CD1c-positive myeloid dendritic cell (primary cell): ENCODE results near the gene HLTF.
"Not testable (repeated sequence)": the region's sequence is repeated elsewhere in the genome, so short reads cannot be mapped to it uniquely, and the experiment has no call there.

ENCODE experiments used
- DNase-seq: peaks from one replicate; pipeline ENCODE4 v3.0.0-alpha.2; 2016; ENCODE audit errors: extremely low spot score

HLTF gene, protein sequence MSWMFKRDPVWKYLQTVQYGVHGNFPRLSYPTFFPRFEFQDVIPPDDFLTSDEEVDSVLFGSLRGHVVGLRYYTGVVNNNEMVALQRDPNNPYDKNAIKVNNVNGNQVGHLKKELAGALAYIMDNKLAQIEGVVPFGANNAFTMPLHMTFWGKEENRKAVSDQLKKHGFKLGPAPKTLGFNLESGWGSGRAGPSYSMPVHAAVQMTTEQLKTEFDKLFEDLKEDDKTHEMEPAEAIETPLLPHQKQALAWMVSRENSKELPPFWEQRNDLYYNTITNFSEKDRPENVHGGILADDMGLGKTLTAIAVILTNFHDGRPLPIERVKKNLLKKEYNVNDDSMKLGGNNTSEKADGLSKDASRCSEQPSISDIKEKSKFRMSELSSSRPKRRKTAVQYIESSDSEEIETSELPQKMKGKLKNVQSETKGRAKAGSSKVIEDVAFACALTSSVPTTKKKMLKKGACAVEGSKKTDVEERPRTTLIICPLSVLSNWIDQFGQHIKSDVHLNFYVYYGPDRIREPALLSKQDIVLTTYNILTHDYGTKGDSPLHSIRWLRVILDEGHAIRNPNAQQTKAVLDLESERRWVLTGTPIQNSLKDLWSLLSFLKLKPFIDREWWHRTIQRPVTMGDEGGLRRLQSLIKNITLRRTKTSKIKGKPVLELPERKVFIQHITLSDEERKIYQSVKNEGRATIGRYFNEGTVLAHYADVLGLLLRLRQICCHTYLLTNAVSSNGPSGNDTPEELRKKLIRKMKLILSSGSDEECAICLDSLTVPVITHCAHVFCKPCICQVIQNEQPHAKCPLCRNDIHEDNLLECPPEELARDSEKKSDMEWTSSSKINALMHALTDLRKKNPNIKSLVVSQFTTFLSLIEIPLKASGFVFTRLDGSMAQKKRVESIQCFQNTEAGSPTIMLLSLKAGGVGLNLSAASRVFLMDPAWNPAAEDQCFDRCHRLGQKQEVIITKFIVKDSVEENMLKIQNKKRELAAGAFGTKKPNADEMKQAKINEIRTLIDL

GRCh38 chr3:149086232-149086988 is at the start of gene HLTF:
Gene HLTF, minus strand, starts transcription at chr3:149086533. Its CDS starts 197 bp downstream, at chr3:149086336.
- peak; percentile 94 for DNase-seq

DNA sequence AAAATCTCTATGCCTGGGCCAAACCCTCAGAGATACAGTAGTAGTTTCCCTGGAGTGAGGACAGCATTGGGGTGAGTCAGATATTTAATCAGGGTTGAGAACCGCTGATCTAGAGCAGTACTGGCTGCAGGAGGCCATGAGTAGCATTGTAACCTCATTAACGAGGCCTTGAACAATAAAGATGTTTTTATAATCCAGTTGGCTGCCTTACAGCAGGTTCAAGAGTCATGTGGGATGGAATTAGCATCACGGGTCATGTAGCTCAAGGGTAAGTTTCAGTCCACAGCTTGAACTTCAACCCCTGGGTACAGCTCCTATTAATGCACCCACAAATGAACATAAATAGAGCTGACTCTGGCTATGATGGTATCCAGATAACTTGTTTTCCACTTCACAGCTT is 48.2 kb upstream of the HLTF start:
- no peak for DNase-seq

DNA sequence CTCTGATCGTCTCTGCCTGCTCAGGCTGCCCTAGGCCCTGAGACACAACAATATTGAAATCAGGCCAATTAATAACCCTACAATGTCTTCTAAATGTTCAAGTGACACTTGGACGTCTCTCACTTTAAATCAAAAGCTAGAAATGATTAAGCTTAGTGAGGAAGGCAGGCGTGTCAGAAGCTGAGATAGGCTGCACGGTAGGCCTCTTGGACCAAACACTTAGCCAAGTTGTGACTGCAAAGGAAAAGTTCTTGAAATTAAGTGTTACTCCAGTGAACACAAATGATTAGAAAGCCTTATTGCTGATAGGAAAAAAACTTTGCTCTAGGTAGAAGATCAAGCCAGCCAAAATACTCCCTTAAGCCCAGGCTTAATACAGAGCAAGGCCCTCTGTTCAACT is 45.3 kb upstream of the HLTF start:
- no peak for DNase-seq

DNA sequence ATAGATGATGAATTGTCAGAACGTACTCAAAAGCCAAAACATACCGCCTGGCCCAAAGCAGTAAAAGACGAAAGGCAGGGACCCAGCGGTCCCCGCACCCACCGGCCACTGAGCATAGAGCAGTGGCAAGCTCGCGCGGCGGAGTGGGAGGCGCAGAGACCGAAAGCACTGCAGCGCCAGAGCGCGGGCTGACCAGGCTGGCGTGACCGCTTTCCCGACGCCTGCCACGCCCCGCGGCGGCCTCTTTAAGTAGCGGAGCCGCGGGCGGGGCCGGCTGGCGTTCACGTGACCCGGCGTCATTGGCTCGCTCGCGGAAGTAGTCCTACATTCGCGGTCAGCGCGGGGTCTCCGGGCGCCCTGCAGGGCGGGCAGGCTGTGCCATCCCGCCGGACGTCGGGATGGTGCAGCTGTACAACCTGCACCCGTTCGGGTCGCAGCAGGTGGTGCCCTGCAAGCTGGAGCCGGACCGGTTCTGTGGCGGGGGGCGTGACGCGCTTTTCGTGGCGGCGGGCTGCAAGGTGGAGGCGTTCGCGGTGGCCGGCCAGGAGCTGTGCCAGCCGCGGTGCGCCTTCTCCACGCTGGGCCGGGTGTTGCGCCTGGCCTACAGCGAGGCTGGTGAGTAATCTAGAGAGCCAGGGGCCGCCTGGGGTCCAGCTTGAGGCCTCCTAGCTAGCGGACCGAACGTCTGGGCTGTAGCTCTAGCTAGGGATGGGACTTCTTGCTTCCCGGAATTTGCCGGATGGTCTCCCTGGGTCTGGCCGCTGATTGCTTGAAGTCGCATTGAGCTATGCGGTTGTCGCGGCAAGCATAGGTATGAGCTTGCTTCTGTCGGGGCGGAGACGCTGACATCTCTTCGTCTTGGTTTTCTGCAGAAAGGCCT is 43.2 kb upstream of the HLTF start, which contains the start of gene HPS3:
Gene HPS3 (plus strand): TSS at position 313 of the 880 bp plus-strand sequence. CDS start 86 bp downstream, at position 399.
- DNase-seq: peak; percentile 98

DNA sequence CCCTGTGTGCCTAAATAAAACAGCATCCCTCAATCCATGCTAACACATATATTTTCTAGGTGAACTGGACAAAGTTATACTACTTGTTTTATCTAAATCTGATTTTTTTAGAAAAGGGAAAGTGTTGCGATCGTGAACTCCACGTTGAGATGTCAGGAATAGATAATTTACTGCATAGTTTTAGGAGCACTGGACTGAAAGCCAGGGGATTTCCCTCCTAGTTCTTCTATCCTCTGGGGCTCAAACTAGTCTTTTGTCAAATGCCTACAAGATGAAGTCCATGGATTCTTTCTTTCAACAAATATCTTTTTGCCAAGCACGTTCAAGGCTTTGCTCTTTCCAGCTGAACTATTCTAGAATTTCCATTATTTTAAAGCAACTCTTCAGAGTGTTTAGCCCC is 42.5 kb upstream of the HLTF start:
- DNase-seq: no peak

DNA sequence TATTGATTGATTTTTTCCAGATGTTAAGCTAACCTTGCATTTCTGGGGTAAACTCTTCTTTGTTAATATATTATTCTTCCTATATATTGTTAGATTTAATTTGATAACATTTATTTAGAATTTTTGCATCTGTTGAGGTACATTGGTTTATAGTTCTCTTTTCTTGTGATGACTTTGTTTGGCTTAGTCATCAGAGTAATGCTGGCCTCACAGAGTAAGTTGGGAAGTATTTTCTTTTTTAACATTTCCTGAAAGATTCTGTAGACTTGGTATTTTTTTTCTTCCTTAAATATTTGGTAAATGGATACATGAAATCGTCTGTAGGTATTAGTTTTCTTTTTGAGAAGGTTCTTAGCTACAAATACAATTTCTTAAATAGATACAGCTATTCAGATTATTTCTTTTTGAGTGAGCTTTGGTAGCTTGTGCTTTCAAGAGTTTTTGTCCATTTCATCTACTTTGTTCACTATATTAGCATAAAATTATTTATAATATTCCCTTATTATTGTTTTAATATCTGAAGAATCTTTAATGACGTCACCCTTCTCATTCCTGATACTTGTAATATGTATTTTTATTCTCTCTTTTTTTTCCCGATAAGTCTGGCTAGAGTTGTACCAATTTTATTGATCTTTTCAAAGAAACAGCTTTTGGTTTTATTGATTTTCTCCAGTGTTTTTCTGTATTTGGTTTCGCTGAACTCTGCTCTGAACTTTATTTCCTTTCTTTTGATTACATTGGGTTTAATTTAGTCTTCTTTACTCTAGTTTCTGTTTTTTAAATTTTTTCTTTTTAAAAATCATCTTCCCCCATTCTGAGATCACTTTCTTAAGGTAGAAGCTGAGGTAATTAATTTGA is 36.6 kb upstream of the HLTF start:
- DNase-seq: peak; percentile 21

DNA sequence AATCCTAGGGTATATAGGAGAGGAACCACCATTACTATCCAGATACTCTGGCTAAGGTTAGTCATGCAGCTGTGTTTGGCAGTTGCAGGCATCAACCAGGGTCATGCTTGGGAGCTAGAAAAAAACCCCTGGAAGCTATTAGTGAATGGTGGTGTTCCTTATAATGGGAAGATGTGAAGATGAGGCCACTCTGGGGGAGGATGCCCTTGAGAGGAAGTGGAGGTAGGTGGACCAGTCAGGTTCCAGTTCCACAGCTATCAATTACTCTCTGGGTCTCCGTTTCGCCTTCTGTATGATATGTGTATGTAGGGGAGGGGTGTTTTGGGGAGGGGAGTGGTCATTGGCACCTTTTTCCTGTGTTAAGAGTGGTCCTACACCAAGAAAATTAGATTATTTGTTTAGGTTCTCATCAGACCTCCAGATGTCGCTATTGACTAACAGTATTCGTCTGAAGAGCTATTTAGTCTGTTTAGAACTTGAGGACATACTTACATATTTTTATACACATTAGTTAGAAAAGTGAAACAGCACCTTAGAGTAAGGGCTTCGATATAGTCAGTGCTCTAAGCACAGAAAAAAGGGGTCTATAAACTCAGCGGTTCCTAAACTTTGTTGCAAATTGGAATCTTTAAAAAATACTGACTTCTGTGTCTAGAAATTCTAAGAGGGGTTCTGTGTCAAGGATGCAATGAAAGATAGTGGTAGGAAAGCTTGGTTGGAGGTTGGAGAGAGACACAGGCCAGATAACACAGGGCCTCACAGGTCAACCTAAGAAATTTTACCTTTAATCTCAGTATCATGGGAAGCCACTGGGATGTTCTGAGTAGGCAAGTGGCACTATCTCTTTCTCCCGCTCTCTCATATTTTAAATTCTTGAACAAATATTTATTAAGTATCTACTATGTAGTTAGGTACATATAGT is 34.0 kb upstream of the HLTF start:
- DNase-seq: peak; percentile 81

DNA sequence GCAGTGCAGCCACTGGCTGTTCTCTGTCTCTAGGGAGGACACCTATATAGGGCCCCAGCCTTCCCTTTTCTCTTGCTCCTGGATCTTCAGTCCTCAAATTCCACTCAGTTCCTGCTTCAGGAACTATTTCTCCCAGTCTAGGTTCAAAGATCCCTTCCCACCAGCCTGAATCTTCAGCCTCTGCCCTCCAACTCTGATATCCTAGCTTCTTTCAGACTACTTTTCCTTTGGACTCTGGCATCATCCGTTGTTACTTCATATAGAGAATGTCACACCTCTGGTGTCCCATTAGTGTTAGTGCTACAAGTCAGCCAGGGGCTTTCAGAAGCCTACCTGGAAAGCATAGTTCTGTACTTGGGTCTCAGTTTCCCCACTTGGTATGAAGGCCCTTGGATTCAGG is 33.1 kb upstream of the HLTF start:
- DNase-seq: no peak

DNA sequence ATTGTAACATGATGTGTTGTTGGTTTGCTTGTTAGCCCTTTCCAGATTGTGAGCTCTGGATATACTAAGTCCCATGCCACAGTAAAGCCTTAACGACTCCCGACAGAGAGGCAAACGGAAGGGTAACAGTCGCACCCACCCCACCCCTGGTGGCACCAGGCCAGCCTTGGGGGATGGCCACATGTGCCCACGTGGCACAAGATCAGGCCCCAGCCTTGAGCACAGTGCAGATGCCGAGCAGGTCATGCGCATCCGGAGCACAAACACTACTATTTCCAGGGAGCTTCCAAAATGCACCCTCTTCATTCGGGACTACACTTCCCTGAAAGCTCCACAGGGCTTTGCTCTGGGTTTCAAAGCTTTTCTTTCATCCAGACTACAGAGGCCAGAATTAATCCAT is 32.4 kb upstream of the HLTF start:
- DNase-seq: no peak

DNA sequence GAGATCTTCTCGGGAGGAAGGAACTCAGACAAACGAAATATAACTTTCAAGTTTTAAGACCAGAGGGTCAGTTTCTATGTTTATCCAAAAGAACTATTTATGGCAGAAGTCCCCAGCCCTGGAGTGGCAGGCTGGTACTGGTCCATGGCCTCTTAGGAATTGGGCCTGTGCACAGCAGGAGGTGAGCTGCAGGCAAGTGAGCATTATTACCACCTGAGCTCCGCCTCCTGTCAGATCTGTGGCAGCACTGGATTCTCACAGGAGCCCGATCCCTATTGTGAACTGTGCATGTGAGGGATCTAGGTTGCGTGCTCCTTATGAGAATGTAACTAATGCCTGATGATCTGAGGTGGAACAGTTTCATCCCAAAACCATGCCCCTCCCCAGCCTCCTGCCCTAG is 28.8 kb upstream of the HLTF start:
- DNase-seq: no peak

DNA sequence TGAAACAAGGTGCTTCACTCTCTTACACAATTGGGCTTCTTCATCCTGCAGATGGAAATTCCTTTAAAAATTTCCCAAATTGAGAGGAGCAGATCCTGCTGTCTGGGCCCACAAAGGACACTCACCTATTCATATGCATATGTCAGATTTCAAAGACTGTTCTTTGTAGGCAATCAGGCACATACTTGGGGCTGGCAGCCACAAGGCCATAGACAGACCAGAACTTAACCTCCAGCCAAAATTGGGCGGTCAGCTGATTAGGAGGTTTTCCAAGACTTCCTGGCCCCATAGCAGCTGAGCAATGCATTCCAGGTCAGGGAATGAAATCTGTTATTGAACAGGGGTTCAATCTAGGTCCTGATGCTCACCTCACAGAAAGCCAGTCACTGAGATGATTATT is 28.1 kb upstream of the HLTF start:
- DNase-seq: no peak

- DNase-seq: no peak
These were observed 18.2 kb upstream of the HLTF start for GRCh38 chr3:149104484-149104883.

DNA sequence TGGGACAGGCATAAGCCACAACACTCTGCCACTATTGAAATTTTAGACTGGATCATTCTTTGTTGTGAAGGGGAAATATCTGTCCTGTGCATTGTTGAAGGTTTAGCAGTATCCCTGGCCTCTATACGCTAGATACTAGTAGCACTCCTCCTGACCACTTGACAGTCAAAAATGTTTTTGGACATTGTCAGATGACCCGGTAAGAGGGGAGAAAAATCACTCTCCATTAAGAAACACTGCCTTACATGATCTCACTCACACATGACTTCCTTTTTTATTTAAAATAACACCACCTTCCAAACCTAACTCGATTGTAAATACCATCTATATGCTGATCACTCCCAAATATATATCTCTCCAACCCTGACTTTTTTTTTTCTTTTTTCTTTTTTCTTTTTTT is 15.3 kb upstream of the HLTF start:
- DNase-seq: no peak

GRCh38 chr3:149101154-149101553 is 14.8 kb upstream of the HLTF start:
- no peak for DNase-seq

DNA sequence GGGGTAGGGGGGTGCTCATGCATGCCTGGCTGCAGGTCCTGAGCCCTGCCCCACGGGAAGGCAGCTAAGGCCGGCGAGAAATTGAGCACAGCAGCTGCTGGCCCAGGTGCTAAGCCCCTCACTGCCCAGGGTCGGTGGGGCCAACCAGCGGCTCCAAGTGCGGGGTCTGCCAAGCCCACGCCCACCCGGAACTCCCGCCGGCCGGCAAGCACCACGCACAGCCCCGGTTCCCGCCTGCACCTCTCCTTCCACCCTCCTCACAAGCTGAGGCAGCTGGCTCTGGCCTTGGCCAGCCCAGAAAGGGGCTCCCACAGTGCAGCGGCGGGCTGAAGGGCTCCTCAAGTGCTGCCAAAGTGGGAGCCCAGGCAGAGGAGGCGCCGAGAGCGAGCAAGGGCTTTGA is 11.7 kb upstream of the HLTF start:
- DNase-seq: not testable (repeated sequence)

GRCh38 chr3:149095487-149095886 is 9.2 kb upstream of the HLTF start:
- peak; percentile 80 for DNase-seq

DNA sequence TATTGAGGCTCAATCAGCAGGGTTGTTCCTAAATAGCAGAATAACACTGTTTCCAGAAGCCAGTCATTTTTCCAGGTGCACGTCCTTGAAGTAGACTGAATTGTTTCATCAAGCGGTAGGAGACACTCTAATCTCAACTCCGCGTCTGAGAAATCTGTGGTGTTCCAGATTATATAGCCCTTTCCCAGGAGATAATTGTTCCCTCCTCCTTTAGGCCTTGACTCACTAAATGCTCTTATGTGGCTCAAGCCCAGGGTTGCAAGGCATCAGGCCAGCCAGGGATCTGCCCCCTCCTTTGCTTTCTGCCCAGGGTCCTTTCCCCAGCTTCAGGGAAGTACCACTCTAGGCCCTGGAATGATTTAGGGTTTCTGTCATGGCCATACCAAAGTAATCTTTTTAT is 5.7 kb upstream of the HLTF start:
- no peak for DNase-seq

DNA sequence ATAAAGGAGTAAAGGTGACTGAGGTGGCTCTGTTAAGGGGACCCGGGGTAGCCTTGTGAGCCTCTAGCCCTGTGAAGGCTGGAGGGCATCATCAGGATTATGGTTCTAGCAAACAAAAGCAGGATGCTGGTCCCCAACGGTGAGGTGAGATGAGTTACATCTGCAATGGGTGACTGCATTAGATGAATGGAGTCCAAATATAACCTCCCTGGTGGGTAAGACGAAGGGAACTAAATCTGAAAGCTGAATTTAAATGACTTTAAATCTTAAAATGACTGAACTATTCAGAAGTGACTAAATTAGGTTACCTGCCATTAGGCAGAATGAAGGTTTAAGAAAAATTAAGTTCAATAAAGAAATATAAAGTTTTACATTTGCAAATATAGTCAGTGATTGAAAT is 4.6 kb upstream of the HLTF start:
- DNase-seq: no peak

DNA sequence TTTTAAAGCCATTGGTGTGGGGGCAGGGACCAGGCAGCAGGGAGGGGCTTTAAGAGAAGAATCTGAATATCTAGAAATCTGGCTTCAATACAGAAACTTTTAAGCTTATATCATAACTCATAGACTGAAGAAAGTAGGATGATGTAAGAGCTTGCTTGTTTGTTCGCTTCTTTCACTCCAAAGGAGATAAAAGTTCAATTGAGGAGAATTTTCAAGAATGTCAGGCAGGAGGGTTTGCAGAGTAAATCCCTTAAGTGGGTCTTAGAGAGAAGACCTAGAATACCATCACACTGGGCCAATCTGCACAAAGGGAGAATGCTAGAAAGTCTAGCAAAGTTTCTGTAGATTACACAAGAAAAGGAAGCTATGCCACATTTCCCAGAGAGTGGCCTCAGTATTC is 4.1 kb upstream of the HLTF start:
- DNase-seq: no peak
